Measurements from ENCODE around the gene TREM1.
A peak's percentile ranks its signal among the peaks of the same experiment; 100 is the strongest.

TREM1 gene

DNA sequence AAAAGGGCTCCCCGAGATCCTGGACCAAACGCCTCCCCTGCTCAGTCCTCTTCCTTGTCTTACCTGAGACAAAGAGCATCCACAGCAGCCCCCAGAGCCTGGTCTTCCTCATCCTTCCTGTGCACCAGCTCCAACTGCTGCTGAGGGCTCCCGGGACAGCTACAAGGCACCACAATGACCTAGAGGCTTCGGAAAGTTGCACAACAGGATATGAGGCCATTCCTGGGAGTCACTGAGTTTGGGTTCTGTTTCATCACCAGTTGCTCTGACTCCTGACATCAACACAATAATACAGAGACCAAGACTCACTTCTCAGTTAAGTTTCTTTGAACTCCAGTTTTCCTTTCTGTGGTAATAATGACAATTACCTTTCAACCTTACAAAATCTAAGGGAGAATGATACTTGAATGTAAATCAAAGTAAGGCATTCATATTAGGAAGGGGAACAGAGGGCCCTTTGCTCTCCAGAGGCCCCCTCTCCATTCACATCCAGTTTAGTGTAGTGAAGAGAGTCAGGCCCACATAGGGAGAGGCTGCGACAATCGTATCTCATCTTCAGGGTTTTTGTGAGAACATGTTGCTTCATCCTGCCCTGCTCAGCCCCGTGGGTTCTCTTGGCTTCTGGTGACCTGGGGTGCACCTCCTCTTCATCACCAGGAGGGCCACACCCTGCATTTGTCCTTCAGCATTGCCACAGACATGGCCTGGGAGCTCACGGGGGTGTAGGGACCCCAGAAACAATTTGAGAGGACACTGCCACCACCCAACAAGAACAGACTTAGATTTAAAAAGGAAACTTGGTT, at the start of gene TREM1:
TREM1 (minus strand) TSS at position 139 of the 803 bp plus-strand sequence; CDS start at position 112, 27 bp downstream.
- no peak for DNase-seq (ENCODE audit: insufficient read length, low spot score)
- no peak for FAIRE-seq

DNA sequence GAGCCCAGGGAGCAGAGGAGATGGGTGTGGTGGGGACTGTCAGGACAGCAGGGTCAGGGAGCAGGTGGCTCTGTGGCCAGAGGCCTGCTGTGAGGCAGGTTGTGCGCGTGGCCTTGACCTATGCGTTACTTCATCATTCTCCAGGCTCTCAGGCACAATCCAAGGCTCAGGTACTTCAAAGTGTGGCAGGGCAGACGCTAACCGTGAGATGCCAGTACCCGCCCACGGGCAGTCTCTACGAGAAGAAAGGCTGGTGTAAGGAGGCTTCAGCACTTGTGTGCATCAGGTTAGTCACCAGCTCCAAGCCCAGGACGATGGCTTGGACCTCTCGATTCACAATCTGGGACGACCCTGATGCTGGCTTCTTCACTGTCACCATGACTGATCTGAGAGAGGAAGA, 49.5 kb upstream of the TREM1 start:
- no peak for FAIRE-seq
- no peak for DNase-seq (ENCODE audit: insufficient read length, low spot score)

DNA sequence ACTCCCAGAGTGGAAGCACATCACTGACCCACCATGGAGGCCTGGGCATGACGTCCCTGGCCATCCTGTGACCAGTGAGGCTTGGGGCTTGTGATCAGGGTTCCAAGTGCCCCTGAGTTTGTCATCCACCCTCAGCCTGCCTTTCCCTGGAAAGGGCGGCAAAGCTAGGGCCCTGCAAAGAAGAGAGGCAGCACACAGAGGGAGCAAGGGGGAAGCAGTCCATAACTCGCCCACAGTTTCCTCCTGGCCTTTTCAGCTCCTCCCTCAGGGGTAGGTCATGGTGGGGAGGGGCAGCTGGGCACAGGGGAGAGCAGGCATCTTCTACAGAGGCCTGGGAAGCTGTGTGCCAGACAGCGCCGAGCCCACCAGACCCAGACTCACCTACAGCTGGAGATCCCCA, 48.8 kb upstream of the TREM1 start, which contains the start of gene NCR2:
NCR2 (plus strand) TSS at position 313 of the 400 bp plus-strand sequence. CDS start 269 bp downstream, outside the sequence.
- DNase-seq (ENCODE audit: insufficient read length, low spot score) (no peak), FAIRE-seq (no peak)

DNA sequence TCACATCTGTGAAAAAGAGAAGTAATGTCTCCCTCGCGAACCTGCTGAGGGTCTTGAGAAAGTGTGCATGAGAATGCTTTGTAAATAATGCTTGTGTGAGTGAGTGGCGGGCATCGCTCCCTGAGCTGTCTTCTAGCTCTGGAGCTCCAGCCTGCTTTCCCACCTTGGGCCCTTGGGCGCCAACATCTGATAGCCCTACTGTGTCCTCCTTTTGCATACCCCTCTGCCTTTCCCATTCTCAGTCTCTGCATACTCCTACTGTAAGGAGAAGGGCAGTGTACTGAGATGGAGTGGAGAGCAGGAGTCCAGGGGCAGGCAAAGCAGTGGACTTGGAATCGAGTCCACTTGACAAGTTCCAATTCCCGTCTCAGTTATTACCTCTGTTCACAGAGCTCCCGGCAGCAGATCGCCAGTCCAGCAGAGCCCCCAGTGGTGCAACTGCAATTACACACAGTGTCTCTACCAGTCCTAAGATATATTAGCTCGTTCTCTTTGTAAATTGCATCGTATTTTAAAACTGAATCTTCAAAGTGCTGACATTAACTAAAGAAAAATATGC, 48.1 kb upstream of the TREM1 start:
- no peak for DNase-seq (ENCODE audit: insufficient read length, low spot score)
- no peak for FAIRE-seq

DNA sequence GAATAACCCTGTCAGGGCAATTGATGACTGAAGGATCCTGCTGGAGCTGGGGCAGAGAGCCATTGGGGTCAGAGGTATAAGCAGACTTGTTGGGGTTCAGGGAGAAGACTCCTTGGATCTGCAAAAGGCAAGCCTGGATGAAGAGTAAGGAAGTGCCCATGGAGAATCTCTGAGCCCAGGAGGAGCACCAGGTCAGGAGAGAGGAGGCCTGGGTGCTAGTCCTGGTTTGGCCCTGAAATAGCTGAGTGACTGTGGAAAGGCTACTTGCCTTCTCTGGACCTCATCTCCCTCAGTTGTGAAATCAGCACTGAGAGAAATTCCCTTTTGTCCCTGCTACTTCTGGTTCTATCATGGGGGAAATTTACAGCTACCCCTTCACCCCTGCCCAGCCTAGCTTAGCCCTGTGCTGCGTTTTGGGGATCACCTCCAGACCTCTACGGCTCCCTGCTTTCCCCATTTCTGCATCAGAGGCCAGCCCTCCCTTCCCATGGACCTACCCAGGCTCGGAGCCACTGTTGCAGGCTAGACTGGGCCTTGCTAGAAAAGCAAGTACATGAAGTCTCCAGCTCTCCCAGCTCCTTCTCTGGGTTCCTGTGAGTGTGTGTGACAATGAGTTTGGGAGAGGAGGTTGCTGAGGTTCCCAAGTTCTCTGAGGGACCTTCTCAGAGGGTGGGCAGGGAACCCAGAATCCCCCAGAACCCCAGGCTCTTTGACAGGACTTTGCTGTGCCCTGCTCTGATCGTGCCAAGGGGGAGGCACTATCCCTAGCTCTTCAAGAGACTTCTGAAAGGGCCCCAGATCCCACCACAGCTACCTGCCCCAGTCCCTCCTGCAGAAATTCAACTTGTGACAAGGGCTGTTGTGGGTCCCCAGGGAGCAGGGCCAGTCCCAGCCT, 46.6 kb upstream of the TREM1 start:
- no peak for FAIRE-seq
- no peak for DNase-seq (ENCODE audit: insufficient read length, low spot score)

DNA sequence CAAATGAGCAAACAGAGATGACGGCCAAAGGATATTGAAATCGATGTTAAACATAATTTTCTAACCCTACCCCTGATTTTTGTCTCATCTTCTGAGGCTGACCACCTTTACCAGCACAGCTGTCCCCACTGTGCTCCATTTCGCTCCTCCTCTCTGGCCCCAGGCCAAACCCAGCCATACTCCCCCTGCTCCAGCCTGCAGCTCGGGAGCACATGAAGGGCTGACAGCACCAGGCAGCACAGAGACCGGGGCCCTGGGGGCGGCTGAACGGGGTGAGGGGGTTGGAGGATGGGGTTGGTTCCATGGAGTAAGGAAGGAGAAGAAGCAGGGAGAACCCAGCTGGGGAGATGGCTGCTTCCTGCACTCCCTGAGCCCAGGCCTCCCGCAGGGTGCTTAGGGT, 45.8 kb upstream of the TREM1 start:
- DNase-seq (ENCODE audit: insufficient read length, low spot score) (no peak), FAIRE-seq (no peak)

DNA sequence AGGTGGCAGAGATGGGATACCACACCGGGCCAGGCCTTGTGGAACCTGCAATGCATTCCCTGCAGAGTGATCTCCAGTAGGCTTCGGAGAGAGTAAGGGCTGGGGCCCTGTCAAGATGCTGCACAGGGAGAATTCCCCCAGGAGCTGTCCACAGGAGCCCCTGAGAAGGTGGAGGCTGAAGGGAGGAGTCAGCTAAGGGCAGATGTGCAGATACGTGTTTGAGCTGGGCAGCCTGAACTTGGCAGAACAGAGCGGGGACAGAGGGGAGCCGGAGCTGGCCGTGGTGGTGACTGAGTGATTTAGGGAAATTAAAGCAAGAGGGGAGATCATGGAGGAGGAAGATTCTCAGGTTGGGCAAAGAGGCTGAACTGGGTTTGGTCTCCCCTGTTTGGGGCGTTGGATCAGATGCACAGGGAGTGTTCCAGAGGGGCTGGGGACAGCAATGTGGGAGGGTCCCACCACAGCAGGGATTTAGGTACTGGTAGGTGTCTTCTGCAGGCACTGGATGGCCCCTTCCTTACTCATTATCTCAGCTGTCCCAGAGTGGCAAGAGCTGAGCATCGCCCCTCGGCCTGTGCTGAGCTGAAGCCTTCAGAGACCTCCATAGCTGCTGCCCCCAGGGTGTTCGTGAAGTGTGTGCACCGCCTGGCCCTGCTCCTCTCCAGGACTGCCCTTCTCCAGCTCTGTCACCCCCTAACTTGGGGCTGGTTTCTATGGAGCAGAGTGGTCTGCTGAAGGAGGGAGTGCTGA, 45.1 kb upstream of the TREM1 start:
- DNase-seq (ENCODE audit: insufficient read length, low spot score), result no peak
- FAIRE-seq, result no peak

DNA sequence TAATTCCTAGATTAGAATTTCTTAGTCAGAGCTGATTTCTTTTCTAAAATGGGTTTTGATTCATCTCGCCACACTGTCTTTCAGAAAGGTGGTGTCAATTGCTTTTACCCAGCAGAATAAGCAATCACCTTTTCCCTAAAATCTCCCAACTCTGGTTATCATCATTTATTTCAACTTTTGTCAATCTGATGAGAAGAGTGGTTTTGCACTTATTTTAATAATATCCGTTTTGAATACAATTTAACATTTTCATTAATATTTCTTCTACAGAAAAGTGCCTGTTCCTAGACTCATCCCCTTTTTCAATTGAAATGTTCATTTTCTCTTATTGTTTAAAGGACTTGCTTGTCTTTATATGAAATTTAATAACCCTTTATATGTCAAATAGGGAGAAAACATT, 40.7 kb upstream of the TREM1 start:
- DNase-seq (ENCODE audit: insufficient read length, low spot score), result no peak
- FAIRE-seq, result no peak

DNA sequence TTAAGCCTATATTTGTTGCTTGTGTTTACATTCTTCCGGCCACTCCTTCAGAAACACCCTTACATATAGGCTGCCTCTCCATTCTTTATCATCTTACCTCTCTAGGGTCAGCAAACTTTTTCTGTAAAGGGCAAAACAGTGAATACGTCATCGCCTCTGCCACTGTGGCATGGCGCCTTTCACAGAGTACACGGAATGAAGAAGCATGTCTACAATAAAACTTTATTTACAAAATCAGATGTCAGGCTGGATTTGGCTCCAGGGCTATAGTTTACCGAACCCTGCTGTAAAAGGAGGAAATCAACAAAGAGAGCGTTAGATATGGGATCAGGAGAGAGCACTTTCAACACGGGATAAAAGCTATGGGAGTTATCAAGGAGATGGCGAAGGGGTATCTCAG, 39.6 kb upstream of the TREM1 start:
- FAIRE-seq (no peak), DNase-seq (ENCODE audit: insufficient read length, low spot score) (no peak)

DNA sequence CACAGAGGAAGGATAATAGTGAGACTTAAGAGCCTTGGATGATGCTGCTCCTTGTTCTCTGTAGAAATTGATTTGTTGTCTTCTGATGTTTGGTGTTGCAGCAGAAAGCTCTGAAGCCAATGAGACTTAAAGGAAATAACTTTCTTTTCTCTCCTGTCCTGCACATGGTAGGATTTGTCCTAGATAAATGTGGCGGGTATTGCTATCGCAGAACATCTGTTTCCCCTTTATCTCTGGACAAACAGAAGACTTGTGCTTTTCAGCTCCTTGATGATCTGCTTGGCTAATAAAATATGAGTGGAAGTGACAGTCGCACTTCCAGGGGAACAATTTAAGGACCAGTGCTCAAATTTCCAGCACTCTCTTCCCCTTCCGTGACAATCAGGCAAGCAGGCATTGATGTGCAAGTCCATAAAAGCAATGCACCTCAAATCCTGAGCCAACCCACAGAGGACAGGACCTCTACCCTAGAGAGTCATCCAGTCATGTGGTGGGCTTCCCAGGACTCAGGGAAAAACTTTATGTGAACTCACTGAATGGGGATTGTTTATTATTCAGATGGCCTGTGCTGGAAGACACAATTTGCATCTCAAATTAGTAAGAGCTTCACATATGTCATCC, 39.1 kb upstream of the TREM1 start:
- DNase-seq (ENCODE audit: insufficient read length, low spot score) (no peak), FAIRE-seq (no peak)

DNA sequence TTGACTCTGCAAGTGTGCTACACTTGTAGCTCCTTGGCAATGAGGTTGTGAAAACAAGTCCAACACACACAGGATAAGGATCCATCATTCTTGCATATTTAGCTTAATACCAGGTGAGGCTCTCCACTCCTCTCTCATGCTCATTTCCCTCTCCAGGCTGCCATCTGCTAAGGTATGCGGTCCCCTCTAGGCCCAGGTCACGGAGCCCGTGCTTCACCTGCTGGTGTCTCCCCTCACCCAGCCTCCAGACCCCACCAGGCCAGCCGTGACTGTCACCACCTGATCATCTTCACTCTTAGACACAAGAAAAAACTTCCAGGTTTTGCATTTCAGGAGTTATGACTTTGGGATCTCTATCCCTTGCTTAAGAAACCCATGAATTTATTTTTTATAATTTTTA, 34.7 kb upstream of the TREM1 start:
- DNase-seq (ENCODE audit: insufficient read length, low spot score) (no peak), FAIRE-seq (no peak)

DNA sequence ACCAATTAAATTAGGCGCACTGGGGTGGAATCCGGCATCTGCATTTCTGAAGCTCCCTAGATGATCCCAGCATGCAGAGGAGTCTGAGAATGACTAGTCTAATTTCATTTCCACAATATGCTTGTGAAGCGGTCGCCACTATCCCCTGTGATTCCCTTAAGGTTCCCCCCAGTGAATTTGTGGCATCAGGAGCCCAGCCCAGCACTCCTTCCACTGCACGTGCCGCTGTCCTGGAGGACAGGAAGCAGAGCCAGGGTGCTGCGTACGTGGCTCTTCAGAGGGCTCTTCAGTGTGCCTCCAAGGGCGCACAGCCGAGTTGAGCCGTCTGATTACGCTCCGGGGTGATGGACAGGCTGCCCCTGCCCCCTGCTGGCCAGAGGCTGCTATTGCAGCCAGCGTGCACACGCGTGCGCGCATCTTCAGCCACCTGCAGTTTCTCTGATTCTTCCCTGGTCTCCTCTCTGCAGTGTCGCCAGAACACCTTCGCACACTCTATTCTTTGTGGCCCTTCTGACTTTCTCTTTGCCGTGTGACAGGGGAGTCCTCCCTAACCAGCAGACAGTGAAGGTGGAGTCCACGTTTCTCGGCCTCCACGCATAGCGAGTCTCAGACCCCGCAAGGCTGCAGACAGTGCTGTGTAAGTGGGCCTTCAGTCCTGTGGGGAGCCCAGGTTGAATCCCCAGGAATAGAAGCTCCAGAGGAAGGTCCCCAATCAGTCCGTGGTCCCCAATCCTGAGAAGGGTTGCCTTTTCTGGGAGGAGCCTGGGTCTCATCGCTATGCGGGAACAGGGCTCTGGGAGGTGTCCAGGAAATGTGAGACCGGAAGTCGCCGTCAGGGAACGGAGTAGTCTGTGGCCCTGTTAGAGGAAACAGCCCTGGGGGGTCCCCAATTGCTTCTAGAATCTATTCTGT, 32.4 kb upstream of the TREM1 start:
- peak; percentile 50 for DNase-seq (ENCODE audit: insufficient read length, low spot score)
- FAIRE-seq, result peak; percentile 91

DNA sequence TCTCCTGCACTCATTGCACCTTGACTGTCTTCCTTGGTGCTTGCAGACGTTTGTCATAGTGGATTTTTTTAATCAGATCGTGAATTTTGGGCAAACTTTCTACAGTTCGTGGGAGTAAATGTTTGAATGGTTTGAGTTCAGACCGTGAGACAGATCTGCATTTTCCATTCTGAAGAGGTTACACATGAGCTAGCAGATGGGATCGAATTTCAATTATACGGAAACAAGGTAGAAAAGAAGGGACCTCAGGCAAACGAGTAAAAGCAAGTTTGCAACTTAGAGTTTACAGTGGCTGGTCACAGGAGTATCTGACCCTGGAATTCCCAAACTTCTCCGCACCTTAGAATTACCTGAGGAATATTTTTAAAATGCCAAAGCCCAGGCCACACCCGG, 31.8 kb upstream of the TREM1 start:
- no peak for DNase-seq (ENCODE audit: insufficient read length, low spot score)
- peak; percentile 37 for FAIRE-seq

DNA sequence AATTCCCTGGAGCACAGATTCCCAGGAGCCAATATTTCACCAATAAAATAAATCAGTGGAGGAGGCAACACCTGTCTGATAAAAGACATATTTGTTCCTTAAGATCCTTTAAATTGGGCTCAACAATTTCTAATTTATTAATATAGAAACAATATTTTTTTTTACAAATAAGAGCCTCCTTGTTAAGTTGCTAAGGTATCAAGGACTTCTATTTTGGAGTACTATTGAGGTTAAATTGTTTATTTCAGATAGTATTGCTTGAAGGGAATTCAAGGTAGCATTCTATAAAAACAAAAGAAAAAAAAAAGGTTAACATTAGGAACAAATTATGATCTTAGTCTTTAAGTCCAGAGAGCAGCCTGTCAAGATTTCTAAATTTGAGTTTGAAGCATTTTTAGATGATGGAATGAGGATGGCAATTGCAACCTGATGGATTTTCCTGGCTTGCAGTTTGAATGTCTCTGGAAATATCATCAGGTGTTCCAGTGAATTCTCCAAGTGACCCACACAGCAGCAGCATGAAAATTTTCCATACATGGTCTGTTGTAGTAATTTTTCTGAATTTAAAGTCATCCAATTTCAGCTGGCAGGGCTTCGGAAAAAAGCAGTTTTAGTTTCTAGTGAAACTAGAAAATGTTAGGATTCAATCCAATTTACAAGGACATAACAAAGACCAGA, 29.6 kb upstream of the TREM1 start:
- DNase-seq (ENCODE audit: insufficient read length, low spot score) (no peak), FAIRE-seq (no peak)

DNA sequence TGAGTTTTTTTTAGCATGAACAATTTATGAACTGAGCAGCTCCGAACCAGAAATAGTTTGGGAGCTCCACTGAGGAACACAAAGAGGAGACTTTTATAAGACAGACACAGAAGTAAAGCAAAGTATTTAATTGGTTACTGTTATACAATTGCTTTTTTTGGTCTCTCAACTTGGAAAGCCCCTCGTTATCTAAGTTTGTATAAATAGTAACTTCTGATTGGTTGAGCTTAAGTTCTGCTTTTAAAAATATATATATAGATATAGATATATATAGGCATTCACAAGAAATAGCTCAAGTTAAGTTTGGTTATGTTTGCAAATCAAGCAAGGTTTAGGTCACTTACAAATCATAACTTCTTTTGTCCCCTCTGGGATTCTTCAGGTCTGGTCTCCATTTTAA, 28.7 kb upstream of the TREM1 start:
- FAIRE-seq (no peak), DNase-seq (ENCODE audit: insufficient read length, low spot score) (no peak)

DNA sequence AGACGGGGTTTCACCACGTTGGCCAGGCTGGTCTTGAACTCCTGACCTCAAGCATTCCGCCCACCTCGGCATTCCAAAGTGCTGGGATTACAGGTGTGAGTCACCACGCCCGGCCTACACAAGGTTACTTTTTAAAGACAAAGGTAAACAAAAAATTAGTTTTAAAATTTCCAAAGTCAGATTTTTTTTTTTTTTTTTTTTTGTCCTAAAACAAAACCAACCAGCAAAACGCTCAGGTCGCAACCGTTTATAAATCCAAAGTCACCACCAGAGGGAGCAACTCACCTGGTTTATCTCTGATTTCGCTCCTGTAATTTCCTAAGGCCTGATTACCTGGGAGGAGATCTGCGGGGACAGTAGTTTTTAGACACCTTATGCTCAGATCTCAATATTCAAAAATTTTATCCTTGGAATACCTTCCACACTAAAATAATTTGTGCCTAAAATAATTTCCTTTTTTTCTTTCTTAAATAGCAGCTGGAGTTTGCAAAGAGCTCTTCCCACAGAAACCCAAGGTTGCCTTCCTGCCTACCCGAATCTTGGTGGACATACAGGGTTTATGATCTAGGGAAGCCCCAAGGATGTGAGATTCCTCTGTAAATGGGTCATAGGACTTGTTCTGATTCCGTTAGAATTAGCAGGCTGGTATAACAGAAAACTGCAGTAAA, 19.8 kb upstream of the TREM1 start:
- FAIRE-seq (peak; percentile 91), DNase-seq (ENCODE audit: insufficient read length, low spot score) (no peak)

DNA sequence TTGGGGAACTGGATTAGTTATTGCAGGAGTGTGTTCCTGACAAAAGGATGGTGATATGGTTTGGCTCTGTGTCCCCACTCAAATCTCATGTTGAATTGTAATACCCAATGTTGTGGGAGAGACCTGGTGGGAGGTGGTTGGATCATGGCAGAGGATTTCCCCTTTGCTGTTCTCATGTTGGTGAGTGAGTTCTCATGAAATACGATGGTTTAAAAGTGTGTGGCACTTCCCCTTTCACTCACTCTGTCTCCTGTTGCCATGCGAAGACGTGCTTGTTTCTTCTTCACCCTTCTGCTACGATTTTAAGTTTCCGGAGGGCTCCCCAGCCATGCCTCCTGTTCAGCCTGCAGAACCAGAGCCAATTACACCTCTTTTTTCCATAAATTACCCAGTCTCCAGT, 16.2 kb upstream of the TREM1 start:
- FAIRE-seq (no peak), DNase-seq (ENCODE audit: insufficient read length, low spot score) (no peak)

DNA sequence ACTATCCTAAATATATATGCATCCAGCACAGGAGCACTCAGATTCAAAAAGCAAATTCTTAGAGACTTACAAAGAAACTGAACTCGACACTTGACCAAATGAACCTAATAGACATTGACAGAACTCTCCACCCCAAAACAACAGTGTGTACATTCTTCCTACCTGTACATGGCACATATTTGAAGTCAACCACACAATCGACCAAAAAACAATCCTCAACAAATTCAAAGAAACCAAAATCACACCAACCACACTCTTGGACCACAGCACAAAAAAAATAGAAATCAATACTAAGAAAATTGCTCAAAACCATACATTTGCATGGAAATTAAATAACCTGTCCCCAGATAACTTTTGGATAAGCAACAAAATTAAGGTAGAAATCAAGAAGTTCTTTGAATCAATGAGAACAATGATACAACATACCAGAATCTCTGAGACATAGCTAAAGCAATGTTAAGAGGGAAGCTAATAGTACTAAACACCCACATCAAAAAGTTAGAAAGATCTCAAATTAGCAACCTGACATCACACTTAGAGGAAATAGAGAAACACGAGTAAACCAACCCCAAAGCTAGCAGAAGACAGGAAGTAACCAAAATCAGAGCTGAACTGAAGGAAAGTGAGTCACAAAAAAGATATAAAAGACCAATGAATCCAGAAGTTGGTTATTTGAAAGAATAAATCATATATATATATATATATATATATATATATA, 12.5 kb upstream of the TREM1 start:
- DNase-seq (ENCODE audit: insufficient read length, low spot score) (no peak), FAIRE-seq (no peak)

Data from GM19239 (cell line).